Measurements from ENCODE around the gene ZBTB20.

DNA sequence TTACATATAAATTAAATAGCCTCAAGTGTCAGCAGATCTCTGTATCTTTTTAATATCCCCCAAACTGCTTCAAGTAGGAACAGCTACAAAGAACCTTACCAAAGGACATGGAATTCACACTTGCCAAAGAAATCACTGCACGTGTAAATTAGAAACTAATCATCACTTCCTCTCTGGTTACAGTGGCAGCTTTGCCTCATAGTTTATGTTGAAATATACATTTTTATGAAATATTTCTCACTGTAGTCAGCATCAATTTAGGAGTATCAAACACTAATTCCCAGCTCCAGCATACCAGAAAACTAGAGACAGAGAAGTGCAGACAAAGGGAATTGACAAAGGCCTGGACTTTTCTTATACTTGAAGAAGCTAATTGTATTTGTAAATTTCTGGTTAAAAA lies 592.4 kb downstream of the ZBTB20 start:
- TF ChIP-seq, protein P1, sequence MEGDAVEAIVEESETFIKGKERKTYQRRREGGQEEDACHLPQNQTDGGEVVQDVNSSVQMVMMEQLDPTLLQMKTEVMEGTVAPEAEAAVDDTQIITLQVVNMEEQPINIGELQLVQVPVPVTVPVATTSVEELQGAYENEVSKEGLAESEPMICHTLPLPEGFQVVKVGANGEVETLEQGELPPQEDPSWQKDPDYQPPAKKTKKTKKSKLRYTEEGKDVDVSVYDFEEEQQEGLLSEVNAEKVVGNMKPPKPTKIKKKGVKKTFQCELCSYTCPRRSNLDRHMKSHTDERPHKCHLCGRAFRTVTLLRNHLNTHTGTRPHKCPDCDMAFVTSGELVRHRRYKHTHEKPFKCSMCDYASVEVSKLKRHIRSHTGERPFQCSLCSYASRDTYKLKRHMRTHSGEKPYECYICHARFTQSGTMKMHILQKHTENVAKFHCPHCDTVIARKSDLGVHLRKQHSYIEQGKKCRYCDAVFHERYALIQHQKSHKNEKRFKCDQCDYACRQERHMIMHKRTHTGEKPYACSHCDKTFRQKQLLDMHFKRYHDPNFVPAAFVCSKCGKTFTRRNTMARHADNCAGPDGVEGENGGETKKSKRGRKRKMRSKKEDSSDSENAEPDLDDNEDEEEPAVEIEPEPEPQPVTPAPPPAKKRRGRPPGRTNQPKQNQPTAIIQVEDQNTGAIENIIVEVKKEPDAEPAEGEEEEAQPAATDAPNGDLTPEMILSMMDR (IDR thresholded peaks at IDR 0.05; ENCODE audit: low read depth, low read length), result no peak
- no peak for TF ChIP-seq EZH2phosphoT487 (IDR thresholded peaks at IDR 0.05; ENCODE audit: low read depth)

All from OCI-LY3 (cell line).